ENCODE results near the gene TRIM2.

GRCh38 chr4:153255233-153255632 lies 51.0 kb downstream of the TRIM2 start:
- TF ChIP-seq POLR2A (IDR thresholded peaks at IDR 0.05; ENCODE audit: low read length) (no peak), GATA1 (IDR thresholded peaks at IDR 0.05; ENCODE audit: low read depth, low read length) (no peak)
